SJSA1 (cell line): ENCODE data around the gene BOLA3. TPM values are rescaled to one million over a fixed set of nuclear protein-coding genes. Genes with fewer than 3 reads are reported as not detected.
"Not testable (repeated sequence)": the region's sequence is repeated elsewhere in the genome, so short reads cannot be mapped to it uniquely, and the experiment has no call there.

Experiments used
- DNase-seq, 2 experiments: peaks; one replicate each; pipeline ENCODE4 v3.0.0-alpha.2; 2015 to 2020; ENCODE audit warnings: low spot score in 2 of 2, low read depth in 1 of 2
- H3K27ac ChIP-seq: fragments of 250-450 bp; sonication (Bioruptor Pico); 2 replicates; pipeline ENCODE4 v1.5.1; 2020; ENCODE audit warnings: mild to moderate bottlenecking, moderate library complexity
- H3K27me3 ChIP-seq: fragments of 250-450 bp; sonication (Bioruptor Pico); replicated peaks from 2 replicates; pipeline ENCODE4 v1.5.1; 2020; ENCODE audit warnings: mild to moderate bottlenecking, moderate library complexity
- H3K36me3 ChIP-seq: fragments of 250-450 bp; sonication (Bioruptor Pico); 2 replicates; pipeline ENCODE4 v1.5.1; 2020; ENCODE audit warnings: mild to moderate bottlenecking
- H3K4me1 ChIP-seq: fragments of 250-450 bp; sonication (Bioruptor Pico); replicated peaks from 2 replicates; pipeline ENCODE4 v1.6.1; 2021; ENCODE audit warnings: mild to moderate bottlenecking
- H3K4me3 ChIP-seq: fragments of 250-450 bp; sonication (Bioruptor Pico); 2 replicates; pipeline ENCODE4 v1.5.1; 2020; ENCODE audit warnings: mild to moderate bottlenecking
- H3K9me3 ChIP-seq: fragments of 250-450 bp; sonication (Bioruptor Pico); replicated peaks from 2 replicates; pipeline ENCODE4 v1.5.1; 2020; ENCODE audit warnings: mild to moderate bottlenecking
- total RNA-seq: library from RNA; depleted of rRNA; stranded (reverse); fragments of >200 nt; shearing (Covaris generic); gene quantifications from 2 replicates; pipeline ENCODE4 v1.2.3, GENCODE V29; 2014; rRNA removed

BOLA3 gene, protein sequence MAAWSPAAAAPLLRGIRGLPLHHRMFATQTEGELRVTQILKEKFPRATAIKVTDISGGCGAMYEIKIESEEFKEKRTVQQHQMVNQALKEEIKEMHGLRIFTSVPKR
- 130 and 179 TPM in 2 replicates for total RNA-seq

- H3K36me3 ChIP-seq, result peaks cover 44% of the 10 kb centered on the region
- H3K4me3 ChIP-seq, result peak within 1 kb of the TSS; percentile 94
- H3K27ac ChIP-seq, result peak within 1 kb of the TSS; percentile 59
- peak; percentile 81 to 89 for DNase-seq
- H3K4me1 ChIP-seq, result peaks cover 19% of the 10 kb centered on the region
- no peaks in the 10 kb centered on the region for H3K9me3 ChIP-seq
- H3K27me3 ChIP-seq, result no peaks in the 10 kb centered on the region
Observed at GRCh38 chr2:74147727-74148456, at the start of gene BOLA3. Gene BOLA3 (minus strand): TSS chr2:74147912. CDS start chr2:74147874, 38 bp downstream.

- Histone ChIP-seq H3K27ac (no peak overlapping the region), H3K36me3 (peaks cover 4% of the 10 kb centered on the region), H3K4me1 (peaks cover 20% of the 10 kb centered on the region), H3K9me3 (no peaks in the 10 kb centered on the region), H3K4me3 (no peak overlapping the region), H3K27me3 (no peaks in the 10 kb centered on the region)
- DNase-seq, result no peak
Observed at GRCh38 chr2:74197049-74197448, 49.3 kb upstream of the BOLA3 start.

- no peak overlapping the region for H3K27ac ChIP-seq
- no peak overlapping the region for H3K4me3 ChIP-seq
- H3K36me3 ChIP-seq, result peaks cover 4% of the 10 kb centered on the region
- H3K9me3 ChIP-seq, result no peaks in the 10 kb centered on the region
- no peaks in the 10 kb centered on the region for H3K27me3 ChIP-seq
- no peak for DNase-seq
- peaks cover 16% of the 10 kb centered on the region for H3K4me1 ChIP-seq
Observed at GRCh38 chr2:74194799-74195198, 47.1 kb upstream of the BOLA3 start.

GRCh38 chr2:74191596-74192380, 44.1 kb upstream of the BOLA3 start:
- Histone ChIP-seq H3K36me3 (no peaks in the 10 kb centered on the region), H3K4me1 (peaks cover 5% of the 10 kb centered on the region), H3K9me3 (no peaks in the 10 kb centered on the region), H3K4me3 (no peak overlapping the region), H3K27ac (no peak overlapping the region), H3K27me3 (no peaks in the 10 kb centered on the region)
- no peak for DNase-seq

- Histone ChIP-seq H3K4me1 (peaks cover 5% of the 10 kb centered on the region), H3K27me3 (no peaks in the 10 kb centered on the region), H3K36me3 (no peaks in the 10 kb centered on the region), H3K27ac (no peak overlapping the region), H3K4me3 (no peak overlapping the region), H3K9me3 (no peaks in the 10 kb centered on the region)
- no peak for DNase-seq
Observed at GRCh38 chr2:74188696-74189095, 41.0 kb upstream of the BOLA3 start.

DNA sequence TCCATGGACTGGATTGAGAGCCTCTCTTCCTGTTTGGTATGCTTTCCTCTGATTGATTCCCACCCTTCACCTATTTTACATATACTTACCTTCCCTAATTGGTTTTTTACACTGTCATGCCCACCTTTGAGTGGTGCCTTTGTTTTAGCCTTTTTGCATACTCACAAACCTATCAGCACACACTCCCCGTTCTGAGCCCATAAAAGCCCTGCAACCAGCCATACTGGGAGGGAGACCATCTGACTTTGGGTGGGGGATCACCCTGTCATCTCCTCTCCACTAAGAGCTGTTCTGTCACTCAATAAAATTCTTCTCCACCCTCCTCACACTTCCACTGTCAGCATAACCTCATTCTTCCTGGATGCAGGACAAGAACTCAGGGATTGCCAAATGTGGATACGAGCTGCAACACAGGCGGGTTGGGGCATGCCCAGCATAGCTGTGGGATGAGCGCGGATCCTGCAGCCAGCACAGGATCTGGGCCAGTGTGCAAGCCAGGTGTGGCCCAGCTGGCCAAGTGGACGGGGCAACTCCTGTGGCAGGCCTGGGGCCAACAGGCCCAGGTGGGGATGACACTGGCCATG, 40.4 kb upstream of the BOLA3 start:
- Histone ChIP-seq H3K36me3 (no peaks in the 10 kb centered on the region), H3K4me3 (no peak overlapping the region), H3K27me3 (no peaks in the 10 kb centered on the region), H3K27ac (no peak overlapping the region), H3K4me1 (peaks cover 5% of the 10 kb centered on the region), H3K9me3 (no peaks in the 10 kb centered on the region)
- DNase-seq, result no peak

GRCh38 chr2:74186706-74187105, 39.0 kb upstream of the BOLA3 start:
- not testable (repeated sequence) for H3K27me3 ChIP-seq, H3K36me3 ChIP-seq, H3K9me3 ChIP-seq, H3K4me1 ChIP-seq, H3K4me3 ChIP-seq, DNase-seq, H3K27ac ChIP-seq

- no peak overlapping the region for H3K27ac ChIP-seq
- no peaks in the 10 kb centered on the region for H3K36me3 ChIP-seq
- DNase-seq, result peak in 1 of 2 experiments; percentile 16
- H3K4me1 ChIP-seq, result no peaks in the 10 kb centered on the region
- H3K9me3 ChIP-seq, result no peaks in the 10 kb centered on the region
- no peak overlapping the region for H3K4me3 ChIP-seq
- H3K27me3 ChIP-seq, result no peaks in the 10 kb centered on the region
Observed at GRCh38 chr2:74186038-74186437, 38.3 kb upstream of the BOLA3 start.

- no peak for DNase-seq
- Histone ChIP-seq H3K9me3 (no peaks in the 10 kb centered on the region), H3K27ac (no peak overlapping the region), H3K27me3 (no peaks in the 10 kb centered on the region), H3K4me3 (no peak overlapping the region), H3K36me3 (no peaks in the 10 kb centered on the region), H3K4me1 (no peaks in the 10 kb centered on the region)
Observed at GRCh38 chr2:74183878-74184277, 36.2 kb upstream of the BOLA3 start.

DNA sequence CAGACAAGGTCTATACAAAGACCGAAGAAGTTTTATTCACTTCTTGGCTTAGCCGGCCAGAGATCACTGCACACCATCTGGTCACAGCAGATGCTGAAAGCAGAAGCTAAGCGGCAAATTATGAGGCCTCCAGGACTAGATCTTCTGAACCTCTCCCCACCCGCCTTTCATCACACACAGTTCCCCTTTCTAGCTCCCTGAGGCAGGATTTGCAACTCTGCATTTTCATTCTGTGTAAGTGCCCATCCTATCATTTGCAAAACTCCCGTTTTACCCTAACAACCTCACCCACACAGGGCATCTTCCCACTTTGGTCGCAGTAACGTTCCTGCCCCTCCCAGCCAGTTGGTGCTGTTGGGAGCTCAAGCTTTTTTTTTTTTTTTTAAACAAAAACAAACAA, 34.0 kb upstream of the BOLA3 start:
- no peak for DNase-seq
- Histone ChIP-seq H3K27ac (no peak overlapping the region), H3K36me3 (peaks cover 9% of the 10 kb centered on the region), H3K27me3 (no peaks in the 10 kb centered on the region), H3K9me3 (no peaks in the 10 kb centered on the region), H3K4me1 (peaks cover 4% of the 10 kb centered on the region; the same call in 1 of the 2 replicates), H3K4me3 (no peak overlapping the region)

- no peaks in the 10 kb centered on the region for H3K27me3 ChIP-seq
- DNase-seq, result peak in 1 of 2 experiments; percentile 32
- H3K4me3 ChIP-seq, result peak overlapping the region; percentile 86
- H3K9me3 ChIP-seq, result no peaks in the 10 kb centered on the region
- peaks cover 5% of the 10 kb centered on the region; the same call in 1 of the 2 replicates for H3K4me1 ChIP-seq
- H3K27ac ChIP-seq, result no peak overlapping the region
- H3K36me3 ChIP-seq, result peaks cover 15% of the 10 kb centered on the region
Observed at GRCh38 chr2:74179063-74179865, 31.6 kb upstream of the BOLA3 start.

GRCh38 chr2:74178211-74179062, 30.7 kb upstream of the BOLA3 start, which contains the start of gene MOB1A:
Gene MOB1A (minus strand): TSS chr2:74178879. CDS start chr2:74178674, 205 bp downstream.
- peaks cover 15% of the 10 kb centered on the region for H3K36me3 ChIP-seq
- peak; percentile 99 for DNase-seq
- H3K27me3 ChIP-seq, result no peaks in the 10 kb centered on the region
- H3K27ac ChIP-seq, result peak within 1 kb of the TSS; percentile 85
- peaks cover 5% of the 10 kb centered on the region; the same call in 1 of the 2 replicates for H3K4me1 ChIP-seq
- H3K9me3 ChIP-seq, result no peaks in the 10 kb centered on the region
- peak within 1 kb of the TSS; percentile 86 for H3K4me3 ChIP-seq
